NCI-H82 treated with DMSO at 0.1 percent for 48 hours (cell line): ENCODE results near the gene STKLD1.
"Not testable (repeated sequence)": the region's sequence is repeated elsewhere in the genome, so short reads cannot be mapped to it uniquely, and the experiment has no call there.

Experiments used
- DNase-seq: peaks from one replicate; lab custom pipeline; 2025; ENCODE audit not compliant: unreplicated experiment; lab: John Stamatoyannopoulos, UW

STKLD1 gene

DNA sequence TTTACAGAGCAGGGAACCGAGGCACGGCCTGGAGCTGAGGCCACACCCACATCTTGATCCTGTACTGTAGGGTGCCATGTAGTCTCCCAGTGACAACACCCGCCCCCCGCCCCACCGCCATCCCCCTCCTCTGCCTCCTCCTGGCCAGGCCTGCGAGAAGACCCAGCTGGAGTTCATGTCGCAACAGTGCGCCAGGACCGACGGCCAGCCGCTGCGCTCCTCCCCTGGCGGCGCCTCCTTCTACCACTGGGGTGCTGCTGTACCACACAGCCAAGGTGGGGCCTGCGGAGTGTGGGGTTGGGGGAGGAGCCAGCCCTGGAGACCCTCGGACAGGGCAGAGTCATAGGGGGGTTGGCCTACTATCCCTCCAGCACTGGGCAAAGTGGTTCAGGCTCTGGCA, 60.5 kb downstream of the STKLD1 start:
- no peak for DNase-seq

DNA sequence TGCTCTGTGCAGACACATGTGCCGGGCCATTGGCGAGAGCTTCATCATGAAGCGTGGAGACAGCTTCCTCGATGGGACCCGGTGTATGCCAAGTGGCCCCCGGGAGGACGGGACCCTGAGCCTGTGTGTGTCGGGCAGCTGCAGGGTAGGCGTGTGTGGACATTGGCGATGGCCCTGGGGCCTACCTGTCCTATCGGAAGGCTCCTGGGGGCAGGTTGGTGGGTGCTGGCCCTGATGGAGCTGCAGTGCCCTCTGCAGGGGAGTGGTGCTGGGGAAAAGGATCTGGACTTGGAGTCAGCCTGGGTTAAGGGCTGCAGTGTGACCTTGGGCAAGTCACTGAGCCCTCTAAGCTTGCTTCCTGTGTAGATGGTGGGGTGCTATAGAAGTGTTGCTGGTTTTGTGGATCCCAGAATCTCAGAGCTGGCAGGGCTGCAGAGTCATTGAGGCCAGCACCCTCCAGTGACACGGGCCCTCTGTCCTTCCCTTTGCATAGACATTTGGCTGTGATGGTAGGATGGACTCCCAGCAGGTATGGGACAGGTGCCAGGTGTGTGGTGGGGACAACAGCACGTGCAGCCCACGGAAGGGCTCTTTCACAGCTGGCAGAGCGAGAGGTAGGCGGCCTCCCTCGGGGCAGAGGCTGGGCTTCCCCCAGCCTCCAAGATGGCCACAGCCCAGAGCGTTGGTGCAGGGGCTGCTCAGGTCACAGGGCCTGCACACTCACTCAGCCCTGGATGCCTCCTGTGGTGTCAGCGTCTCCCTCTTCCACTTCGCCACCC, 61.8 kb downstream of the STKLD1 start:
- no peak for DNase-seq

DNA sequence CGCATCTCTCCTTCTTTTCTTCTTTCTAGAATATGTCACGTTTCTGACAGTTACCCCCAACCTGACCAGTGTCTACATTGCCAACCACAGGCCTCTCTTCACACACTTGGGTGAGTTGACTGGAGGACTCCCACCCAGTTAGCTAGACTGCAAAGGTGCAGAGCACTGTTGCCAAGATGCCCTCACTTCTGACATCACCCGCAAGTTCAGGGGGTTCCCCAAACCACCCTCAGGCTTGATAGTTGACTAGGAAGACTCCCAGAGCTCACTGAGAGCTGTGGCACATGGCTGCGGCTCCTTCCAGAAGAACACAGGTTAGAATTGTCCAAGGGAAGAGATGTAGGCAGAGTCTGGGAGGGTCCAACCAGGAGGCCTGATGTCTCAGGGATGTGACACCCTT, 63.2 kb downstream of the STKLD1 start:
- DNase-seq = no peak

DNA sequence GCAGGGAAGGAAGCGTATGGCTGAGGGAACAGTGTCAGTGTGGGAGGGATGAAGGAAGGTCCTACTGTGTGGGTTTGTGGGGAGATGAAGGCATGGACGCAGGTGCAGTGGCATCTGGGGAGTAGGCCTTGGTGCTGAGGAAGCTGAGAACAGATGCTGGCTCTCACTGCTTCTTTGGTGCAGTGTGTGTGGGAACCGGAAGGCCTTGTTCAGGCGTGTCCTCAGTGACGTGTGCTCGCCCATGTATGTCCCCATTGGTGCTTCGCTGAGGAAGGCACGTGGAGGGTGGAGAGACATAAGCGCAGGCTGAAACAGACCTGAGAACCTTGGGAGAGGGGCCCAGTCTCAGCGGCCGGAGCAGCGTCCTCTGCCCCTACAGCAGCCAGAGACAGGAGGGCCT, 64.7 kb downstream of the STKLD1 start:
- DNase-seq = no peak

DNA sequence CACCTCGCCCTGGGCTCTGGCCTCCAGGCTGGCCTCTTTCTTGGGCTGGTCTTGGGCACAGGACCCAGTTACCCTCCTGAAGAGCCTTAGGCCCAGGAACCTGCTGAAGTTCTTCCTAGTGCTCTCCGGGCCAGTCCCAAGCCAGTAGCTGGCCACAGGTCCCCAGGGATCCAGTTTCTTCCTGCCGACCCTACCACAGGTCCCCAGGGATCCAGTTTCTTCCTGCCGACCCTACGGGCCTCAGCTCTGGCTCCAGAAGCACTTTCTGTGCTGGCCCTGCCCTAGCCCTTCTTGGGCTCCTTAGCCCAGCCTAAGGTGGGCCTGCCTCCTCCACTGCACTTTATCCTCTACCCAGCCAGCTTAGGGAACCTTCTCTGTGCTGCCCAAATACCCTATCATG, 65.4 kb downstream of the STKLD1 start:
- no peak for DNase-seq

DNA sequence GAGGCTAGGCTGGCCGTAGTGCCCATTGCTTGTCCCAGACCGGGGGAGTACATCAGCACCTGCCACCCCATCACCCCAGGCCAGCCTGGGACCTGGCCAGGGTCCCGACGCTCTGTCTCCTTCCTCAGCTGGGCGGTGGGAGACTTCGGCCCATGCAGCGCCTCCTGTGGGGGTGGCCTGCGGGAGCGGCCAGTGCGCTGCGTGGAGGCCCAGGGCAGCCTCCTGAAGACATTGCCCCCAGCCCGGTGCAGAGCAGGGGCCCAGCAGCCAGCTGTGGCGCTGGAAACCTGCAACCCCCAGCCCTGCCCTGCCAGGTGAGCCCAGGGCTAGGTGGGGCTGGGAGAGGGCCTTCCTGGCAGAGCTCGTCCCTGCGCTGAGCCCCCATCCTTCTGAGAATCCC, 67.1 kb downstream of the STKLD1 start:
- DNase-seq = no peak

DNA sequence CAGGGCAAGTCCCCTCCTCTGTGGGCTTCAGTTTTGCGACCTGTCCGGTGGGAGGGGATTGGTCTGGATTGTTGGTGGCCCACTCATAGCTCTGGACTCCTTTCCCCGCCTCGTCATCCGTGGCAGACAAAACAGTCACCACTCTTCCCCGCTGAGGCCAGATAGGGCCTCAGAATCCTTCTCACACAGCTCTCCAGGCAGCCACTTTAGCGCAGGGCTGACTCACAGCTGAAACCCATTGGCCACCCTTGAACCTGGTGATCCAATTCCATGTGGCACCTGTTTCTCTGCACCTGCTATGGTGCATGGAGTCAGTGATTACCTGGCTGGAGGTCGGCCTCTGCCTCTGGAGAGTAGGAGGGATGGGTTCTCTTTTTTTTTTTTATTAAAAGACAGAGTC, 67.8 kb downstream of the STKLD1 start:
- no peak for DNase-seq

DNA sequence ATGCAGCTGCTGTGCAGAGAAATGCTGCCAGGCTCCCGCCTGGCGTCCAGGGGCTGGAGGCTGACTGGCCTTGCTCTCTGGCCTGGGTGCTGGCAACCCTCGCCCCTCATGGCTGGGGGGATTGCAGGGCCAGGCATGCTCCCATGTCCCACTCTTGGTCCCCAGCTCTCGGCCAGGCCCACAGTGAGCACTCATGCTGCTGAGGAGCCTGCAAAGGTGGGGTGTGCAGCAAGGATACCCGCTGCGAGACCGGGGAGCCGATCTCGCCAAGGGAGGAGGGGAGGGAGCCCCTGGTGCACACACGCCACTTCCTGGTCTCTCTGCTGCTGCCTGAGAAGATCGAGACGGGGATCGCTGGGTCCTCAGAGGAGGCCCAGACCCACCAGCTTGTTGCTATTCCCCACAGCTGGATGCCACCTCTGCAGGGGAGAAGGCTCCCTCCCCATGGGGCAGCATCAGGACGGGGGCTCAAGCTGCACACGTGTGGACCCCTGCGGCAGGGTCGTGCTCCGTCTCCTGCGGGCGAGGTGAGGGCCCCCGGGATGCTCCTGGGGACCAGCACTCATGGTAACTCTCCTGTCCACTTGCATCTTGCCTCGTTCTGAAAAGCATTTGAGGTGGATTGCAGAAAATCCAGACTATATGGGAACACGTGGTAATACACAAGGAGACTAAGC, 69.3 kb downstream of the STKLD1 start:
- DNase-seq = no peak

DNA sequence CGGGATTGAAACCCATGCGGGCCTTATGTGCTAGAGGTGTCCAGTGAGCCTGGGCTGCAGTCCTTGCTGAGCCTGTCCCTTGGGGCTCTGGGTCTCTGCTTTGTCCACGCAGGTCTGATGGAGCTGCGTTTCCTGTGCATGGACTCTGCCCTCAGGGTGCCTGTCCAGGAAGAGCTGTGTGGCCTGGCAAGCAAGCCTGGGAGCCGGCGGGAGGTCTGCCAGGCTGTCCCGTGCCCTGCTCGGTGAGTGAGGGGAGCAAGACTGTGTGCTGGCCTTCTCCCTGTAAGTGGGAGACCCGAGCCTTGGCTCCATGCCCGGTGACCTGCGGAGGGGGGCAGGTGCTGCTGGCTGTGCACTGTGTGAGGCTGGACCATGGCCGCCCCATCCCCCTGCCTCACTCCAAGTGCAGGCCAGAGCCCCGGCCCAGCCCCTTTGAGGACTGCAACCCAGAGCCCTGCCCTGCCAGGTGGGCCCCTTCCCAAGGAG, 72.4 kb downstream of the STKLD1 start:
- no peak for DNase-seq

DNA sequence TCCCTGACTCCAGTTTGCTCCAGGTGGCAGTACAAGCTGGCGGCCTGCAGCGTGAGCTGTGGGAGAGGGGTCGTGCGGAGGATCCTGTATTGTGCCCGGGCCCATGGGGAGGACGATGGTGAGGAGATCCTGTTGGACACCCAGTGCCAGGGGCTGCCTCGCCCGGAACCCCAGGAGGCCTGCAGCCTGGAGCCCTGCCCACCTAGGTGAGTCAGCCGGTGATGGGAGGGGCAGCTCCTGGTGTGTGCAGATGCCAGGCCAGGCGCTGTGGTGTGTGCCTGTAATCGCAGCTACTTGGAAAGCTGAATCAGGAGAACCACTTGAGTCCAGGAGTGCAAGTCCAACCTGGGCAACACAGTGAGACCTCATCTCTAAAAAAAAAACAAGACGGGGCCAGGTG, 73.6 kb downstream of the STKLD1 start:
- no peak for DNase-seq

DNA sequence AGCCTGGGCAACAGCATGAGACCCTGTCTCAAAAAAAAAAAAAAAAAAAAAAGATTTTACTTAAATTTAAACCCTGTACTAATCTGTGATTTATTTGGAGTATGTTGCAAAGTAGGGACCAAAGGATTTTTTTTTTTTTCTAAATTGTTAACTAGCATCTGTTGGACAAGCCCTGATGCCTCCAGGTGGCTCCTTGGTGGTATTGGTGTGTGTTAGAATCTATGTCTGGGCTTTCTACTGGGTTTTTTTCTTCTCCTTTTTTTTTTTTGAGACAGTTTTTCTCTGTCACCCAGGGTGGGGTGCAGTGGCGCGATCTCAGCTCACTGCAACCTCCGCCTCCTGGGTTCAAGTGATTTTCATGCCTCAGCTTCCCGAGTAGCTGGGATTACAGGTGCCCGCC, 75.7 kb downstream of the STKLD1 start:
- DNase-seq = not testable (repeated sequence)

DNA sequence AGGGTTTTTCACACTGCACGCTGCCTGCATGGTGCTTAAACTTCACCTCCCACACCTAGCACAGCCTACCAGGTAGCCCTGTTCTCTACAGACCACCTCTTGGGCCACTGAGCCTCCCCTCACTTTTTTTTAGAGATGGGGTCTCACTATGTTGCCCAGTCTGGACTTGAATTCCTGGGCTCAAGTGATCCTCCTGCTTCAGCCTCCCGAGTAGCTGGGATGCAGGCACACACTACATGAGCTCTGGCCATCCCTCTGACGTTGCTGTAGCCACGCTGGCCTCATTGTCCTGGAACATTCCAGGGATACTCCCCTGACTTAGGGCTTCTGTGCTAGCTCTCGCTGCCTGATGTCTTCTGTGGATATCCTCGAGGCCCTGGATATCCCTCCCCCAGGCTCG, 76.4 kb downstream of the STKLD1 start:
- DNase-seq = no peak

DNA sequence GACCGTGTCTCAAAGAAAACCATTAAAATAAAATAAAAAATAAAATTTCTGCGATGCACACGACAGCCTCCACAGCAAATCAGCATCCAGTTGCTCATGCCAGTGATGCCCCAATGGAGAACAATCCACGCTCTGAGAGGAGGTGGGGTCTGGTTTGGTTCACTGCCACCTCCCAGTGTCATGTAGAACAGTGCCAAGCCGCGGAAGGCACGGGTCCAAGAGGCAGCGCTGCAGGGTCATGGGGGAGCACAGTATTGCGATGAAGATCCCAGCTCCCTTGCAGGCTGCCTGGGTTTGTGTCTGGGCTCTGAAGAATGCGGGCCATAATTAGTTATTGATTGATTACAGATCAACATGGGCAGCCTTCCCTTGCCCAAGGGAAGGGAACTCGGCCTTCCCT, 77.5 kb downstream of the STKLD1 start:
- no peak for DNase-seq

DNA sequence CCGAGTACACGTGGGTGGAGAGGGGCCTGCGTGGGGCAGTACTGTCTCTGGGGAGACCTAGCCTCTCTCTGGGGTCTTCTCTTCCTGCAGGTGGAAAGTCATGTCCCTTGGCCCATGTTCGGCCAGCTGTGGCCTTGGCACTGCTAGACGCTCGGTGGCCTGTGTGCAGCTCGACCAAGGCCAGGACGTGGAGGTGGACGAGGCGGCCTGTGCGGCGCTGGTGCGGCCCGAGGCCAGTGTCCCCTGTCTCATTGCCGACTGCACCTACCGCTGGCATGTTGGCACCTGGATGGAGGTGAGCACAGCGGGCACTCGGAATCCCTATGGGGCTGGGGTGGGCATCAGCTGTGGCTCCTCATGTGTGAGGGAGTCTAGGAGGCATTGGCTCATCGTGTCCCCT, 78.2 kb downstream of the STKLD1 start:
- no peak for DNase-seq

DNA sequence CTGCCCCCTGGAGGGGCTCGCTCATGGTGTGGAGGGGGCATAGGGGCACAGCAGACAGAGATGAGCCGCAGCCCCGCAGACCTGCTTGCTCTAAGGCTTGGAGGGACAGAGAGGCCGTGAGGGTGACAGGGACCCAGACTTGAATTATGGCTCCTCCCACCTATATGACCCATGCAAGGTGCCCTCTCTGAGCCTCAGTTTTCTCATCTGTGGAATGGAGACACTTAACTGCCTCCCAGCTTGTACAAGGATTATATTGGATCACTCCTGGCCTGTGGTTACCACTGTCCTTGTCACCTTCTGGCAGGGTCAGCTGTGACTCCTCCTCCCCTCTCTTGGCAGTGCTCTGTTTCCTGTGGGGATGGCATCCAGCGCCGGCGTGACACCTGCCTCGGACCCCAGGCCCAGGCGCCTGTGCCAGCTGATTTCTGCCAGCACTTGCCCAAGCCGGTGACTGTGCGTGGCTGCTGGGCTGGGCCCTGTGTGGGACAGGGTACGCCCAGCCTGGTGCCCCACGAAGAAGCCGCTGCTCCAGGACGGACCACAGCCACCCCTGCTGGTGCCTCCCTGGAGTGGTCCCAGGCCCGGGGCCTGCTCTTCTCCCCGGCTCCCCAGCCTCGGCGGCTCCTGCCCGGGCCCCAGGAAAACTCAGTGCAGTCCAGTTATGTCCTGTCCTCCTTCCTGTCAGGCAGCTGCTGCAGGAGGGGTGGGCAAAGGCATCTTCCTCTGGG, 78.9 kb downstream of the STKLD1 start:
- no peak for DNase-seq
